DOHH2 (cell line): Measurements from ENCODE around the gene MRPS12.

Experiments used
- H3F3A ChIP-seq: fragments of 200-600 bp; sonication (generic), shearing (Covaris generic); 2 replicates; pipeline ENCODE4 v1.6.0; 2016; ENCODE audit warnings: antibody characterized with exemption, mild to moderate bottlenecking; ENCODE audit not compliant: control insufficient read depth, insufficient read depth
- H3K27ac ChIP-seq: fragments of 200-600 bp; sonication (generic); 2 replicates; pipeline ENCODE4 v1.5.1; 2014; ENCODE audit warnings: low read depth, mild to moderate bottlenecking, low read length, moderate library complexity
- H3K27me3 ChIP-seq: fragments of 200-600 bp; sonication (generic); 2 replicates; pipeline ENCODE4 v1.6.1; 2014; ENCODE audit warnings: mild to moderate bottlenecking, low read length, mixed read lengths; ENCODE audit not compliant: control insufficient read depth
- H3K36me3 ChIP-seq: fragments of 200-600 bp; sonication (generic); 2 replicates; pipeline ENCODE4 v1.6.1; 2014; ENCODE audit warnings: mild to moderate bottlenecking, low read length, moderate library complexity, mixed read lengths; ENCODE audit not compliant: control insufficient read depth
- H3K4me1 ChIP-seq: fragments of 200-600 bp; sonication (generic); 2 replicates; pipeline ENCODE4 v1.6.1; 2014; ENCODE audit warnings: mild to moderate bottlenecking, low read length, mixed read lengths; ENCODE audit not compliant: control insufficient read depth
- H3K4me2 ChIP-seq: fragments of 200-600 bp; sonication (generic); 2 replicates; pipeline ENCODE4 v1.6.0; 2014; ENCODE audit warnings: mild to moderate bottlenecking, low read length, moderate library complexity
- H3K4me3 ChIP-seq: fragments of 200-600 bp; sonication (generic); 2 replicates; pipeline ENCODE4 v1.5.1; 2014; ENCODE audit warnings: mild to moderate bottlenecking, low read length, mixed read lengths
- H3K79me2 ChIP-seq: fragments of 200-600 bp; sonication (generic); 2 replicates; pipeline ENCODE4 v1.6.1; 2014; ENCODE audit warnings: mild to moderate bottlenecking, low read length, mixed read lengths; ENCODE audit not compliant: control insufficient read depth
- H3K9me2 ChIP-seq: fragments of 200-600 bp; sonication (generic); replicated peaks from 2 replicates; pipeline ENCODE4 v1.6.1; 2014; ENCODE audit warnings: mild to moderate bottlenecking, low read length, mixed read lengths; ENCODE audit not compliant: control insufficient read depth
- H3K9me3 ChIP-seq: fragments of 200-600 bp; sonication (generic); 2 replicates; pipeline ENCODE4 v1.6.1; 2014; ENCODE audit warnings: antibody characterized with exemption, low read length, mixed read lengths; ENCODE audit not compliant: control insufficient read depth, insufficient read depth
- H4K20me1 ChIP-seq: fragments of 200-600 bp; sonication (generic); 2 replicates; pipeline ENCODE4 v1.6.0; 2014; ENCODE audit warnings: low read depth, mild to moderate bottlenecking, antibody characterized with exemption, low read length, moderate library complexity; ENCODE audit not compliant: control insufficient read depth, insufficient read depth
- EZH2phosphoT487 ChIP-seq: fragments of 200-600 bp; sonication (generic); IDR thresholded peaks from 2 replicates; pipeline ENCODE4 v1.6.1; 2017; ENCODE audit warnings: borderline replicate concordance, mild to moderate bottlenecking, antibody characterized with exemption, low read length, moderate library complexity, mixed read lengths
- TF ChIP-seq, protein P1 (sequence below): fragments of 200-600 bp; sonication (generic); IDR thresholded peaks from one replicate; pipeline ENCODE4 v1.5.1; 2014; ENCODE audit warnings: antibody characterized with exemption, mild to moderate bottlenecking, low read depth, low read length; ENCODE audit not compliant: poor library complexity, severe bottlenecking

Gene MRPS12

GRCh38 chr19:38974624-38975213 is 44.0 kb downstream of the MRPS12 start:
- no peaks in the 10 kb centered on the region for H3F3A ChIP-seq
- H3K79me2 ChIP-seq = no peaks in the 10 kb centered on the region
- H3K4me1 ChIP-seq = no peaks in the 10 kb centered on the region
- no peaks in the 10 kb centered on the region for H3K9me2 ChIP-seq
- H3K4me2 ChIP-seq = no peak overlapping the region
- no peak overlapping the region for H3K4me3 ChIP-seq
- TF ChIP-seq, protein P1, sequence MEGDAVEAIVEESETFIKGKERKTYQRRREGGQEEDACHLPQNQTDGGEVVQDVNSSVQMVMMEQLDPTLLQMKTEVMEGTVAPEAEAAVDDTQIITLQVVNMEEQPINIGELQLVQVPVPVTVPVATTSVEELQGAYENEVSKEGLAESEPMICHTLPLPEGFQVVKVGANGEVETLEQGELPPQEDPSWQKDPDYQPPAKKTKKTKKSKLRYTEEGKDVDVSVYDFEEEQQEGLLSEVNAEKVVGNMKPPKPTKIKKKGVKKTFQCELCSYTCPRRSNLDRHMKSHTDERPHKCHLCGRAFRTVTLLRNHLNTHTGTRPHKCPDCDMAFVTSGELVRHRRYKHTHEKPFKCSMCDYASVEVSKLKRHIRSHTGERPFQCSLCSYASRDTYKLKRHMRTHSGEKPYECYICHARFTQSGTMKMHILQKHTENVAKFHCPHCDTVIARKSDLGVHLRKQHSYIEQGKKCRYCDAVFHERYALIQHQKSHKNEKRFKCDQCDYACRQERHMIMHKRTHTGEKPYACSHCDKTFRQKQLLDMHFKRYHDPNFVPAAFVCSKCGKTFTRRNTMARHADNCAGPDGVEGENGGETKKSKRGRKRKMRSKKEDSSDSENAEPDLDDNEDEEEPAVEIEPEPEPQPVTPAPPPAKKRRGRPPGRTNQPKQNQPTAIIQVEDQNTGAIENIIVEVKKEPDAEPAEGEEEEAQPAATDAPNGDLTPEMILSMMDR = no peak
- no peak for TF ChIP-seq EZH2phosphoT487
- no peaks in the 10 kb centered on the region for H3K36me3 ChIP-seq
- no peaks in the 10 kb centered on the region; the same call in 1 of the 2 replicates for H3K27me3 ChIP-seq
- H3K9me3 ChIP-seq = no peaks in the 10 kb centered on the region
- no peaks in the 10 kb centered on the region for H4K20me1 ChIP-seq
- H3K27ac ChIP-seq = no peak overlapping the region

DNA sequence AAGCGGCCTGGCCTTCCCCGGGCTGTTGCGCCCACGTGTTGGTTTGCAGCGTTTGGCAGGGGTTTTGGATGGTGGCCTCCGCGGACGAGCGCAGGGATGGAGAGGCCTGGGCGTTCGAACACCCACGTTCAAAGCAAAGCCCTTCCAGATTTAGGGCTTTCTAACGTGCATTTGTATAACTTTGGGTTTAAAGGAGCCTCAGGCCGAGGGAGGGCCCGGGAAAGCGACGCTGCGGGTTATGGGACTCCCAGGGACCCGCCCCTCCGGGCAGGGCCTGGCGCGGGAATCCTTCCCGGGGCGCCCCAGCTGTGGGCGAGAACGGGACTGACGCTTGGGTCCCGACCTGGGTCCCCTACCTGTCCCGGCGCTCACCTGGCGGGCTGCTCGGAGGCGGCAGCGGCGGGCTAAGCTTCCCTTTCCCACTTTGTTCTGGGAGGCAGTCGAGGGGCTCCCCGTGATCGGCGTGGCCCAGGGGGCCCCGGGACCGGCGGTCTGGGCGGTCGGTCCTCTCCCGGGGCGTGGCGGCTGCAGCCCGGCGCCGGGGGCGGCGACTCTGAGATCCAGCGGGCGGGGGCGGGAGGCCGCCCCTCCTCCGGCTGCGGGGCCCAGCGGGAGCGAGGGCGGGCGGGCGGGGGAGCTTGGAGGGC is 44.6 kb downstream of the MRPS12 start, which contains the start of gene FBXO17:
Gene FBXO17, minus strand, starts transcription at position 529 of the 647 bp plus-strand sequence. CDS start 25,423 bp downstream, outside the sequence.
- no peak within 1 kb of the TSS for H3K4me2 ChIP-seq
- no peaks in the 10 kb centered on the region for H3F3A ChIP-seq
- H3K27ac ChIP-seq = no peak within 1 kb of the TSS
- H3K4me3 ChIP-seq = no peak within 1 kb of the TSS
- peaks cover under 1% of the 10 kb centered on the region; the same call in 1 of the 2 replicates for H3K9me3 ChIP-seq
- H3K36me3 ChIP-seq = no peaks in the 10 kb centered on the region
- no peaks in the 10 kb centered on the region for H3K79me2 ChIP-seq
- TF ChIP-seq, protein P1 = no peak
- TF ChIP-seq EZH2phosphoT487 = no peak
- H3K9me2 ChIP-seq = no peaks in the 10 kb centered on the region
- H3K27me3 ChIP-seq = no peaks in the 10 kb centered on the region; the same call in 1 of the 2 replicates
- H4K20me1 ChIP-seq = no peaks in the 10 kb centered on the region
- no peaks in the 10 kb centered on the region for H3K4me1 ChIP-seq

- Histone ChIP-seq H3K9me3 (peaks cover 6% of the 10 kb centered on the region; the same call in 1 of the 2 replicates), H3K79me2 (no peaks in the 10 kb centered on the region)
- TF ChIP-seq, protein P1 = no peak
- TF ChIP-seq EZH2phosphoT487 = no peak
Measured at GRCh38 chr19:38975861-38976271, 45.1 kb downstream of the MRPS12 start.

More at GRCh38 chr19:38975861-38976271, 45.1 kb downstream of the MRPS12 start:
- Histone ChIP-seq H3K27me3 (no peaks in the 10 kb centered on the region; the same call in 1 of the 2 replicates), H3K4me2 (no peak overlapping the region), H3F3A (no peaks in the 10 kb centered on the region), H3K9me2 (no peaks in the 10 kb centered on the region), H4K20me1 (no peaks in the 10 kb centered on the region), H3K36me3 (no peaks in the 10 kb centered on the region), H3K4me1 (no peaks in the 10 kb centered on the region), H3K4me3 (no peak overlapping the region), H3K27ac (no peak overlapping the region)
